ENCODE results near the gene ADARB2.

DNA sequence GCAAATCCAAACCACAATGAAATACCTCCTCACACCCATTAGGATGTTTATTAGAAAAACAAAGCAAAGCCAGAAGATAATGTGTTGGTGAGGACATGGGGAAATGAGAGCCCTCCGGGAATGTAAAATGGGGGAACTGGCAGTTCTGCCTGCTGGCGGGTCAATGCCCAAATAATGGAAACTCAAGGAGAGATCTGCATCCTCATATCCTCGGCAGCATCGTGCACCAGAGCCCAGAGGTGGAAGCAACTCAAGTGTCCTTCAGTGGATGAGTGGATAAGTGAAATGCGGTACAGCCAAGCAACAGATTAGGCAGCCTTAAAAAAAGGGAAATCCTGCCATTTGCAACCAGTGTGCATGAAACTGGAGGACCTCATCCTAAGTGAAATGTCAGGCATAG lies 356.0 kb downstream of the ADARB2 start:
- no peak for TF ChIP-seq EZH2 (IDR thresholded peaks at IDR 0.05; ENCODE audit: insufficient read depth, poor library complexity, severe bottlenecking)
- no peak for TF ChIP-seq EZH2phosphoT487 (IDR thresholded peaks at IDR 0.05; ENCODE audit: insufficient read depth, low read depth)
